LNCAP (cell line): ENCODE measurements around the gene CGB1.

Source experiments
- TF ChIP-seq, protein P1 (sequence below): fragments of 450-650 bp; IDR thresholded peaks from 2 replicates; pipeline ENCODE4 v1.5.1; 2017; ENCODE audit warnings: mild to moderate bottlenecking

Gene CGB1

GRCh38 chr19:49064768-49065611 lies 28.3 kb upstream of the CGB1 start, which contains the start of gene NTF4:
NTF4 (minus strand) TSS chr19:49064818; CDS start chr19:49061997, 2,821 bp downstream.
- TF ChIP-seq, protein P1, sequence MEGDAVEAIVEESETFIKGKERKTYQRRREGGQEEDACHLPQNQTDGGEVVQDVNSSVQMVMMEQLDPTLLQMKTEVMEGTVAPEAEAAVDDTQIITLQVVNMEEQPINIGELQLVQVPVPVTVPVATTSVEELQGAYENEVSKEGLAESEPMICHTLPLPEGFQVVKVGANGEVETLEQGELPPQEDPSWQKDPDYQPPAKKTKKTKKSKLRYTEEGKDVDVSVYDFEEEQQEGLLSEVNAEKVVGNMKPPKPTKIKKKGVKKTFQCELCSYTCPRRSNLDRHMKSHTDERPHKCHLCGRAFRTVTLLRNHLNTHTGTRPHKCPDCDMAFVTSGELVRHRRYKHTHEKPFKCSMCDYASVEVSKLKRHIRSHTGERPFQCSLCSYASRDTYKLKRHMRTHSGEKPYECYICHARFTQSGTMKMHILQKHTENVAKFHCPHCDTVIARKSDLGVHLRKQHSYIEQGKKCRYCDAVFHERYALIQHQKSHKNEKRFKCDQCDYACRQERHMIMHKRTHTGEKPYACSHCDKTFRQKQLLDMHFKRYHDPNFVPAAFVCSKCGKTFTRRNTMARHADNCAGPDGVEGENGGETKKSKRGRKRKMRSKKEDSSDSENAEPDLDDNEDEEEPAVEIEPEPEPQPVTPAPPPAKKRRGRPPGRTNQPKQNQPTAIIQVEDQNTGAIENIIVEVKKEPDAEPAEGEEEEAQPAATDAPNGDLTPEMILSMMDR, result no peak

GRCh38 chr19:49064029-49064629 lies 27.4 kb upstream of the CGB1 start:
- TF ChIP-seq, protein P1, result no peak

GRCh38 chr19:49061445-49061844 lies 24.8 kb upstream of the CGB1 start:
- TF ChIP-seq, protein P1, result no peak

DNA sequence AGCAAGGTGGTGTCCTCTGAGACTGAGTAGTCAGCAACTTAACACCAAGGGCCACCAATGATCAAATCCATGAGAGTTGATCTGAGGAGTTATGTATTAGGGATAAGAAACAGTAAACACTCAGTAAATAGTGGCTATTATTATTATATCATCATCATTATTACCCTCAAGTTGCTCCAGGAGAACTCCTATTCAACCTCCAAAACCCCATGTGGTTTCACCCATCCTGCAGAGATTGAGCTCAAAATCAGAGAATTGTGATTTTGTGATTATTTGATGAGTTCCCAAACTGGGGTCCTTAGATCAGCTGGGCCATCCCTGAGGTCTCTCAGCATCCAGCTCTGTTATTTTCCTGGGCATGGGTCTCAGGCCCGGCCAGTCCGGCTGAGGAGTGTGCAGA lies 24.3 kb upstream of the CGB1 start:
- TF ChIP-seq, protein P1, result no peak

DNA sequence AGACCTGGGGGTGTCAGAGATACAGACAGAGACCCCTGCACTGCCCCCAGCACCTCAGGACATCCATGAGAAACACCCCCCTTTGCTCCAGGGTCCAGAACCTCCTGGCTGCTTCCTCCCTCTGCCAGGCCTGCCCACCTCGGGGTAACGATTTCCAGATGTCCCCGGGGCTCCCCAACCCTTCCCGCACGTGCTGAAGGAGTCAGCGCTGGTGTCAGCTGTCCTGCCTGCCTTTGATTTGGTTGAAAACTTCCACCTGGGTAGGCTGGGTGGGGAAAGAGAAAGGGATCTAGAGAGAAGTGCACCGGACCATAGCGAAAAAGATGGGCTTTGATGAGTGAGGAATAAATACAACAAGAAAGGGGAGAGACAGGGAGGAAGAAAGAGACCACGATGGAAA lies 22.4 kb upstream of the CGB1 start:
- TF ChIP-seq, protein P1, result no peak

DNA sequence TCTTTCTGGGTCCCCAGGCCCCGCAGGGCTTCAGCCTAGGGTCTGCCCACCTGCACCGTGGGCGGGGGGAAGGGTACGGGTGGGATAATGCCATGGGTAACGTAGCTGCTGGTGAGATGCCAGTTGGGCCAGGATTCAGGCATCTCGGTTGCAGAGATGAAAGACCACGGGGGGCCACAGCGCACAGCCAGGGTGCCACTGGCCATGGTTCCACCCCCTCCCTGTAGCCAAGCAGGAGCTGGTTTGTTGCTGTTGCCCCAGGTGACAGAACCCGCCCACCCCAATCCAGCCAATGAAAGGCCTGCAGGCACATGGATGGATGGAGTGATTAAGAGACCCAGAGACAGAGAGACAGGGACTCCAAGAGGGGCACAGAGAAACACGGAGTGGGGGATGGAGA lies 21.9 kb upstream of the CGB1 start:
- TF ChIP-seq, protein P1, result no peak

DNA sequence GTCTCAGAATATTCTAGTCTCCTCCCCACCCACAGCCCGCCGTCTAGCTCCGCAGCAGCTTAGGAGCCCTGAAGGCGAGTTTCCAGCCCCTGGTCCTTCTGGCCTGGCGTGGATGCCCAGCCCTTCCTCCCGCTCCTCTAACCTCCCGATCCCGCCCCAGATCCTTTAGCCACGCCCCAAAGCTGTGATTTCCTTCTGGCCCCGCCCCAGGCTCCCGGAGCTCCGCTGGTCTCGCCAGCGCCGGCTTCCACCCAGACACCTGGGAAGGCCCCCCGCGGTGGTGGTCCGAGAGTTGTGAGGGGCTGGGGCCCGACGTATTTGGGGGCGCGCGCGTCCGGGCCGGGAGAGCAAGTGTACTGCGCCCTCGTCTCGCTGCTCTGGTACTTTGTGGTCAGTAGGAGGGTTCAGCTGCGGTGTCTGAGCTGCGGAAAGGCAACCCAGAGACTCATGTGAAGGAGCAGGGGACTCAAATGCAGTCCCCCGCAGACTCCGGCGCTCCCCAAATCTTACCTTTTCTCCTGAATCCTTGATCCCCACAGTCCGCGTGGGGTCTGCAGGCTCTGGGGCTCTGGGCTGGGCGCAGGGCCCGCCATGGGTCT lies 21.0 kb upstream of the CGB1 start, which contains the start of gene CGB7:
Gene CGB7 (minus strand): TSS at position 114 of the 599 bp plus-strand sequence. CDS start 2,374 bp downstream, outside the sequence.
- TF ChIP-seq, protein P1, result no peak
